Amniotic stem cell (primary cell): Measurements from ENCODE around the gene LYZL2.
A peak's percentile ranks its signal among the peaks of the same experiment; 100 is the strongest.
"Not testable (repeated sequence)": the region's sequence is repeated elsewhere in the genome, so short reads cannot be mapped to it uniquely, and the experiment has no call there.

Source experiments
- DNase-seq: peaks from one replicate; lab custom pipeline; 2025; lab: John Stamatoyannopoulos, UW

Gene LYZL2

DNA sequence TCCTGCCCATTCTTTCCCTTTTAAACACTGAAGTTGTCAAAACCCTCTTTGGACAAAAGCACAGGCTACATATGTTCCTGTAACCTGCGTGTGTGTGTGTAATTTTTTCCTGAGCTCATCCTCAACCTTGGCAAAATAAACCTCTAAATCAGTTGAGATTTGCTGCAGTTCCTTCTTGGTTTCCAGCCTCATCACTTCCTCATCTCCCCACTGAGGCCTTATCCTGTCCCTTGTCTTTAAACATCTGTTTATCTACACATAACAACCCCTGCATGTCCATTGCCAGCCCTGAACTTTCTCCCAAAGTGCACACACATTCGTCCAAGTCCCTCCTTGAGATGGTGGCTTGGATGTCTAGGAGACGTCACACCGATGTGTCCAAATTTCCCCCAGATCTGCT, 35.5 kb downstream of the LYZL2 start:
- DNase-seq = no peak

- not testable (repeated sequence) for DNase-seq
Measured at GRCh38 chr10:30592770-30593169, 36.8 kb downstream of the LYZL2 start.

- DNase-seq = peak; percentile 17
Measured at GRCh38 chr10:30591249-30591670, 38.3 kb downstream of the LYZL2 start.

- no peak for DNase-seq
Measured at GRCh38 chr10:30589441-30589840, 40.1 kb downstream of the LYZL2 start.

GRCh38 chr10:30587522-30588031, 42.0 kb downstream of the LYZL2 start:
- DNase-seq = no peak

GRCh38 chr10:30586828-30587227, 42.7 kb downstream of the LYZL2 start:
- no peak for DNase-seq

- DNase-seq = no peak
Measured at GRCh38 chr10:30583778-30584415, 45.7 kb downstream of the LYZL2 start.

DNA sequence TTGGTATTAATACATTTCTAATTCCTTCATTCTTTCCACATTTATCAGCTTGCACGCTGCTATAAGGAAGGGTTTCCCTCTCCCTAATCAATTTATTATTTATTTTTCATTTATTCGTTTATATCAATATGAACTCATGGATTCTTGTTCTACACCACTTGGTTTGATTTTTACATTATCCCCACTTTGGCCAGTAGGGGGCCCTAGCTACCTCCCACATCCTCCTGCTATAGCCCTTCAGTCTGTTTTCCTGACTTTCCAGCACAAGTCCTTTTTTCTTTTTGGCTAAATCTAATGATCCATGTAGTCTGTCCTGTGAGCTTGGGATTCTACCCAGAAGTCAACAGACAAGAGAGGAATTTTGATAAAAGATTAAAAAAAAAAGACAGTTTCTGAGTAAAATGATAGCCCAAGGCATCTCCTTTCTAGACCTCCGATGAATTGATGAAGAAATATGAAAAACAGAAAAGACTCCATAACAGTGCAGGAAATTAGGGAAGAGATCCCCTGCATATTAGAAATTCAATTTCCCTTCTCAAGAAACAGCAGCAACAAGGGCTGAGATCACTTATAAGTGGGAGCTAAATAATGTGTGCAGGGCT, 47.7 kb downstream of the LYZL2 start:
- DNase-seq = no peak

DNA sequence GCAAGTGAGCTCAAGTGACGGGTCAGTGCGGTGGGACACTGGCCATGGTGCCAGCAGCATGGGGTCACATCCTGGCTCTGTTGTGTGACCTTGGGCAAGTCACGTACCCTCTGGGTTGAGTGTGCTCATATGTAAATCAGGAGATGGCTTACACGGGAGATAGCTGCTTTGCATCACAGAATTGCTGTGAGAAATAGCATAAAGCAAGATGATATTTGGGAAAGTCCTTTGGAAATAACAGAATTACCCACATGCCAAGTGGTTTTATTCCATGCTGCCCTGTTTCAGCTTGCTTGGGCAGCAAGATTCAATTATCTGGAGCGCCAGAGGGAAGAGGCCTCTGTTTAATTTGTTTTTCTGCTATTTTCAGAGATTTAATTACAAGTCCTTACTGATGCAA, 48.9 kb downstream of the LYZL2 start:
- no peak for DNase-seq

DNA sequence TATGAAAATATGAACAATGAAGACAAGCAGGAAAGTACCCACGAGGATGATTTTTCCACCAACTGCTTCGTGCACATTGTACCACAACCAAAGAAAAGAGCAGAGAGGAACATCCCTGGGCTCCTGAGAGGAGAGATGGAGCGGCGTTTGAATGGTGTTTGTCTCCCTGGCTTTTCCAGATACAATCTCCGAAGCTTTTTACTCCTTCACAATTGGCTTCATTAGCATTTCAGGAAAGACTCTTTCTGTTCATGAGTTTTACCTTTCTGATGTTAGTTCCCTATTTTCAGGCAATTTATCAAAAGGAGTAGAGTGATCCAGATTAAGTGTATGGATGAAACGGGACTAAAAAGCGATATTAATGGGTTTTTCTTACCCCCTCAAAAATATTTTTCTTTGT, 49.3 kb downstream of the LYZL2 start:
- DNase-seq = no peak

DNA sequence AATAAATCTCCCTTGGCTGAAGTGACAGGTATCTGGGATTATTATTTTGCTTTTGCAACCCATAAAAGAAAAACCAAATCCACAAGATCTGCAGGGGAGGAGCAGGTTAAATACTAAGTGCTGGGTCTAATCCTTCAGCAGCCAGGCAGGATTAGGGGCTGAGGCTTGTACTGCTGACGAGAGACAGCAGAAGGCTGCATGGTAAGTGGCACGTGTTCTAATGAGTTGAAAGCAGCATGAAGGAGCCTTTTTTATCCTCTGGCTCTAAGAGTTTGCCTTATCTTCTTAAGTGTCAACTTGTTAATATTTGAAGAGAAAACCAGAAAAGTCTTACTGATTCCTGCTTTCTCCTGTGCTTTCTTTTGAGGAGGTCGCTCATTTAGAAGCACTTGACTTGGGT, 50.0 kb downstream of the LYZL2 start:
- no peak for DNase-seq

- no peak for DNase-seq
Measured at GRCh38 chr10:30577048-30577447, 52.5 kb downstream of the LYZL2 start.

GRCh38 chr10:30576641-30577040, 52.9 kb downstream of the LYZL2 start:
- no peak for DNase-seq

- no peak for DNase-seq
Measured at GRCh38 chr10:30574432-30574796, 55.1 kb downstream of the LYZL2 start.

GRCh38 chr10:30573721-30574431, 55.7 kb downstream of the LYZL2 start:
- no peak for DNase-seq

DNA sequence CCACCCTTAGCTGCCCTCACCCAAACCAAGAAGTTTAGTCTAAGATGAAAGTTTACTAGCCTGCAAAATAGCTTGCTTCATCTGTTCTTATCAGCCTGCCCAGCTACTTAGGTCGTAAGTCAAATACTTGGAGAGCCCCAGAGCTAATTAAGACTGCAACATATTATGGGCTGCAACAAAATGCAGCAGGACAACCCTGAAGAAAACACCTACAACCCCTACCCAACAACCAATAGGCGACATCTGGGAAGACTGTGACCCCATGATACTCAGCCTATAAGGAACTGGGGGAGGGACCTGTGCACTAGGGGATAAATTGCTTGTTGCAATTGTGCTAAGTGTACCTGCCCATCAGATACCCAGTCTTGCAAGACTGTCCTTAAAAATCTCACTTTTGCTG, 64.1 kb downstream of the LYZL2 start:
- DNase-seq = no peak

GRCh38 chr10:30562787-30563186, 66.8 kb downstream of the LYZL2 start:
- DNase-seq = no peak
